COLO668 (cell line): Measurements from ENCODE around the gene OR4D2.

Experiments
- DNase-seq: peaks from one replicate; lab custom pipeline; 2025; ENCODE audit not compliant: unreplicated experiment; lab: John Stamatoyannopoulos, UW

The OR4D2 gene

DNA sequence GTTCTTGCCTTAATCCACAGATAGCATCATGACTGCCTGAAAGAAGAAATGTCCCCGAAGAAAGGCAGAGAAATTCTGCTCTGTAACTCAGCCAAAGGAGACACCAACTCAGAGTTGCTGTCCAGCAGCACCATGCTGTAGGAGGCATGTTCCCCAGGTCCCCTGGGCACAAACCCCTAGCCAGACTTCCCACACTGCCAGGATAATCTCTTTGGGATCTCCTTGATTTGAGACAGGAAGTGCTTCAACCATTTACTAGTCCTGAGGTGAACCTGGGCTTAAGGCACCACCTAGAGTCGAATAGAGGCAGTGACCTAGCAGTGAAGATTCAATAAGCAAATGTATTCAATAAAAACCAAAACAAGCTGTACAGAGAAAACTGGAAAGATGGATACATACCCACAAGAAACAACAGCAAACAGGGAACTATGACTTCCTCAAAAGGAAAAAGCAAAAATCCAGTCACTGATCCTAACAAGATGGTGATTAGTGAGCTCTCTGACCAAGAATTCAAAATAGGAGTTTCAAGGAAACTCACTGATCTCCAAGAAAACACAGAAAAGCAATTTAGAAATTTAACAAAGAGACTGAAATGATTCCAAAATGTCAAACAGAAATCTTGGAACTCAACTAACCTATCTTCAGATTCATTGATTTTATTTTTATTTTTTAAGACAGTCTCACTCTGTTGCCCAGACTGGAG lies 5.7 kb downstream of the OR4D2 start:
- peak; percentile 7 for DNase-seq

DNA sequence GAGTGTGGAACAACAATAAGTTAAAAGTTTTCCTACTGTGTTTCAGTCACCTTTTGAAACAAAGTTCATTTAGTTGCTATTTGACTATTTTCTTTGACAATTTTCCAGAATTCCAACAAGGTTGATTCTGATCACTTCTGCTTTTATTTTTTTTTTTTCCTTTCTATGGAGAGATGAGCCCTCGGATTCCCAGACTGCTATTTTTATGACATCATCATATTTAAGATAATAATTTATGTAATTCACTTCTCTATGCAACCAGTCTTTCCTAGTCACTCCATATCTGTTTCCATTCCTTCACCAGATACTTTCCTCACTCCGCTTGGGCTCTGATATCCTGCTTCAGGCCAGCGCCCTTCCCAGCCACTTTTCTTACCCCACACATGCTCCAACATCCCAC lies 8.1 kb downstream of the OR4D2 start:
- DNase-seq = no peak

DNA sequence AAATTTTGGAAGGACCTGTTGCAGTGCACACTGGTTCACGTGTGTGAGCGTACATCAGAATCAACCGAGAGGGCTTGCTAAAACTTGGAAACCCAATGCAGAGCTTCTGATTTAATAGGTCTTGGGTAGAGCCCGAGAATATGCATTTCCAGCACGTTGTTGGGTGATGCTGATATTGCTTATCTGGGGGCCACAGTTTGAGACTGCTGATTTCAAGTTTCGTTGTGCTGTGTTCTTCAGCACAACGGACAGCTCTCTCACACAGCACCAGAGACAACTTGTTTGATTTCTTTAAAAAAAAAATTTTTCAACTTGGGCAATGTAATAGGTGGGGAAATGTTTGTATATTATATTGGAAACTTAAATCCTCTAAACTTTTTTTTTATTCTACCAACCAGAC lies 9.4 kb downstream of the OR4D2 start:
- DNase-seq = no peak

DNA sequence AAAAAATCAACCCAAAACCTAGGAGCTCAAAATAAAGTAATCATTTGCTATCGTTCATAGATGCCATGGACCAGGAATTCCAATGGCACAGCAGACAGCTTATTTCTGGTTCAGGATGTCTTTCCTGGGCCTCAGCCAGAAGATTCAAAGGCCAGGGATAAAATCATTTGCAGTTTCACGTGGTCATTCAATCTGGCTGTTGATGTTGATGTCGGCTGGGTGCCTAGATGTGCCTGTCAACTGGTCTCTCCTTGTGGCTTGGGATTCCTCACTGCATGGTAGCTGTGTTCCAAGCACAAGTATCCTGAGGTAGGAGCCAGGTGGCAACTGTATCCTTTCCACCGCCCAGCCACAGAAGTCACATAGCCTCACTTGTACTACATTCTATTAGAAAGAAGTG lies 15.0 kb downstream of the OR4D2 start:
- no peak for DNase-seq

DNA sequence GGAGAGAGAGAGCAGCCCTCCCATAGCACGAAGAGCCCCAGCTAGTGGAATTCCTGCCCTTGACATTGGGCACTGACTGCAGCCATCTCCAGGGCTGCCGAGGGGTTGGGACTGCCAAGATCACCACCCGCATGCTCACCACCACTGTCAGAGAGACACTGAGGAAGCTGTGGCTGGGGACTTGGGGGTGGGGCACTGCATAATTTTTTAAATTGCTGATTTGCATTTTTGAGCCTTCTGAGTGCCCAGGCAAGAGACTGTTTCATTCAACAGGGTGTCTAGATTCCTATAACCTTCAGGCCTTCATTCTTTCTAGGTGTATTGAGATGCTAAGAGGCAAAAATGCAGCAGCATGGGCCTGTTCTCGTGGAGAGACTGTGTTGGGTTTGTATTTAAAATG lies 16.7 kb downstream of the OR4D2 start:
- DNase-seq = no peak

DNA sequence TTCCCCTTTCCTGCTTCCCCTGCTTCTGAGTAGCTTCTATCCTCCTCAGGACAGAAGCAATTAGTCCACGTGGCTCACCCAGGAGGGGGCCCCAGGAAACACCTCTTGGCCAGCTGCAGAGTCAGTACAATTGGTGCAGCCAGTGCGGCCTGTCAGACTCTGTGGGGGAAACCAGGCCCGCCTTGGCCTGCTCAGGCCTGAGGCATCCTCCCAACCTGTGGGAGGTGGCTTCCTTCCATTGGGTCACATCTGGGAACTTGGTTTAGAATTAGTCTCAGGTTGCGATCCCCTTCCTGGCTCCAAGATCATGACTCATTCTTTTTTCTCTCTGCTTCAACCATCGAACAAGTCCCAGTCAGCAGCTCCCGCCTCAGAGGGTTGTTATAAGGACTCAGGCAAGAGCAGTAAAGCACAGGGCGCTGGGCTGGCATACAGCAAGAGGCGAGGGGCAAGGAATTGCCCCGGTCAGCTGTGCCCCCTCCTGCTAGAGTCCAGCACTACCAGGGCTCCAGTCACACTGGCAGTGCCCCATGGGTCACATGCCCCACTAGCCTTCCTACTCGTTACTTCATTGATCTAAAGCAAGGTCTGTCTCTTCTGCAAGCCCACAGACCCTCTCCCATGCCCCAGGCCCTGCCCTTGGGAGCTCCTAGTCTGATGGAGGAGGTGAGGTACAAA lies 17.7 kb downstream of the OR4D2 start:
- no peak for DNase-seq

DNA sequence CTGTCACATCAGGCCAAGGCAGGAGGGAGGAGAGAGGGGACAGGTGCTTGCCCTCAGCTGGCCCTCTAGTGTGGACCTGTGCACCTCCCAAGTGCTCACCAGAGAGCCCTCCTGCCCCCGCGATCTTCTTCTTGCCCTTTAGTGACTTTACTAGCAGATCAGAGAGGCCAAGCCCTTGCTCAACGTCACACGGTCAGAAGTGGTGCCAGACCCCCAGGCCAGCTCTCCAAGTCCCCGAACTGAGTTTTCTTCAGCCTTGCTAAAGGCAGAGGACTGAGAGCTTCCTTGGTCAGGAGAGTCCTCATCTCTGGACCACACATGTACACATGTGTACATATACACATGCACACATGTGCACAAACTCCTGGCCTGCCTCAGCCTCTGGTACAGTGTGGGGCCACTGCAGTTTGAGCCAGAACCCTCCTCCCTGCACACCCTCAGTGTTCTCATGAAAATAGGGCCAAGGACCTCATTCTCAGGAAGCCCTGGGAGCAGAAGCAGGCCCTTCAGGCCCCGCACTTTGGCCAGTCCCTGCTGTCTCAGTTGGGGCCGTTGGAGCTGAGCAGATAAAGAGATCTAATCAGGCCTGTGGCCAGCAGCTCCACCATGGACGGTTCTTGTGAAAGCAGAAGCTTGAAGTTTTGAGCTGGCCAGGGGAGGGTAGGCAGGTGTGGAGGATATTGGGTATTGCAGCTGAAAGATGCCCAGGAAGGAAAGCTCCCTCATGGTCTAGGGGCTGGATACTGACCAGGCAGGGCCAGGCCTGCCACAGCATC lies 18.4 kb downstream of the OR4D2 start:
- no peak for DNase-seq

DNA sequence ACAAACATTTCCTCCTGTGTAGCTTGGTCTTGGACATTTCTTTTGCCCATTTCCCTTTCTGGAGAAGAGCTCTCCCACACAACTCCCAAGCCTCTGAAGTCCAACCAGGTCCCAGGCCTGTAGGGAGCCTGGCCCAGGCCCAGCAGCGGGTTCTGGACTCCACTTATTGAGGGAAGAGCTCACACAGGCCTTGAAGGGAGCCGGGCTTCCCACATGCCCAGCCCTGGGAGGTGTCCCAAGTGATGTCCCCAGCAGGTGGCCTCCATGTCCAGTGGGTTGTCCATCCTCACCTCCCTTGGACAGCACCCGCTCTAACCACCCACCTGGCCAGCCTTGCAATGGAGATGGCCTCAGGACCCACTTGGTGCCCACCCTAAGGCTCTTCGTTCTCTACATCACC lies 19.8 kb downstream of the OR4D2 start:
- no peak for DNase-seq

DNA sequence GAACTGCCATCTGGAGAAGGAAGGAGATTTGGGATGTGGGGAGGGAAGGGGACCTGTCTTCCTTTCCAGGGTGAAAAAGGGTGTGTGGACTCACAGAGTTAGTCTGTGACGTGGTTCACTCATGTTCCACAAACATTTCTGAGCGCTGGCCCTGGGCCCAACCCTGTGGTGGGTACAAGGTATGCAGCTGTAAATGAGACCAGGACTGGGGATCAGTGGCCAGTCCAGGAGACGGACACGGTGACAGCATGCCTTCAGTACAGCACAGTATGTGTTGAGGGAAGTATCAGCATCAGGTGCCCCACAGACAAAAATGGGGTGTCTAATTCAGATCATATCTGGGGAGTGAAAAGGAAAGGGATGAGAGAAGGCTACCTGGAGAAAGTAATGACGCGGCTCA lies 20.3 kb downstream of the OR4D2 start:
- no peak for DNase-seq

DNA sequence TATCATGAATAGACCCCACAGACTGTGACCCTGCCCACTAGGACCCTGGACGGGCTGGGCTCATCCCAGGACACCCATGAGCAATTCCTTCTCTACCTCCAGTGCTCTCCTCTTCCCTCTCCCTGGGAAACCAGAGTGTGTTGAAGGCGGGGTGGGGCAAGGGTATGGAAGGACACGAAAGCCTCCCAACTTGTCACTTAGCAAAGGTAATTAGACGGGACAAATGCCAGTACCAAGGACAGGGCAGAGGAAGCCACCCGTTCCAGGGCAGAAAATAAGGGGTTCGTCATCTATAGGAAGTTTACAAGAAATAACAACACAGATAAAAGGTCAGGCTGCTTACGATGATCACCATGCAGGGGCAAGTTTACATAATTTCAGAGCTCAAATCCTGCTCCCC lies 20.9 kb downstream of the OR4D2 start:
- no peak for DNase-seq

DNA sequence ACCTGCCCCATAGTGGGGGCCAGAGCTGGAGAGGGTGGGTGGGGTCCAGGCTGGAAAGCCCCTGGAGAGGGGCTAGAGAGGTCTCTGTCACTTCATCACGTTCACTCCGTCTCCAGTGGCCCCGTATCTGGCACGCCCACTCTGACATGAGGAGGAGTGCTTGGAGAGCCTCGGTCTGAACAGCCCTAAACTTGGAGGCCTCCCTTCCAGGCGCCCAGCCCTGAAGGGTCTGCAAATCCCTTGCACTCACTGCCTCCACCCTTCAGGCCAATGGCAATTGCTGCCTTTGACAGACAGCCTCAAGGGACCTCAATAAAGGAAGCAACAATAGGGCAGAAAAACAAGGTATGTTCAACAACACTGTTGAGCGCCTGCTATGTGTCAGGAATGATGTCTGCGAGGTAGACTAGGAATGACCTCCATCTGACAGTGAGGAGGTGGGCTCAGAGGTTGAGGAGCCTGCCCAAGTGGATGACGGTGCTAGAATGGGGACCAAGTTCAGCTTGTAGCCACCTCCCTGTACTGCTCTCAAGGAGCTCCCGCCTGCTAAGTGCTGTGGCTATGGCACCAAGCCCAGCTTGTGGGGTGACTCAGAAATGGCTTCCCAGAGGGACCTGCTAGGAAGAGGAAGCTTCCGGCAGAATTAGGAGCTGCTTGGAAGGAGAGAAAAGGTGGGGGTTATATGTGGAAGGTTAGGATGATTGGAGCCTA lies 22.8 kb downstream of the OR4D2 start:
- DNase-seq = no peak

DNA sequence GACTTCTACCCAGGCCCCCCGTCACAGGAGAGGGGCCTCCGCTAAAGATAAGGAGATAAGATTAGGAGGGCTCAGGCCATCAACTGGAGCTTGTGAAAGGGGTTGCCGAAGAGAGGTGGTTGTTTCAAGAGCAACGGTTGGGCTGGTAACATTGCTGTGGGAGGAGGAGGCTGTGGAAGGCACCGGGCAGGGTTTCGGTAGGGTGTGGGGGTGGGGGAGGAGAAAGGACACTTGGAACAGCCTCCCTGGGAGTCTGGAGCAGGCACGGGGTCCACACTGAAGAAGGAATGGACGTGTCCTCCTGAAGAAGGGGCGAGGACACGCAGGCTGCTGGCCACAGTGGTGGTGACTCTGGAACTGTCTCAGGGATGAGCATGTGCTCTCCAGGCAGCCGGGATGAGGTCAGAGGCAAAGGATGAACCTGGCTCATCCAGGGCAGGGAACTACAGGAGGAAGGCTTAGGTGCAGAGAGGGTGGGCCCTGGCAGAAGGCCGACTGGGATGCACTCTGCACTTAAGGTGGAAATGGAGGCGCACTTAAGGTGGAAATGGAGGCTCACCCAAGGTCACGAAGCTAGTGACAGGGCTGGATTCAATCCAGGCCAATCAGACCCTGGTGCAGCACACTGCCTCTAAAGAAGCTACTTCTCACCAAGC lies 24.6 kb downstream of the OR4D2 start:
- no peak for DNase-seq

DNA sequence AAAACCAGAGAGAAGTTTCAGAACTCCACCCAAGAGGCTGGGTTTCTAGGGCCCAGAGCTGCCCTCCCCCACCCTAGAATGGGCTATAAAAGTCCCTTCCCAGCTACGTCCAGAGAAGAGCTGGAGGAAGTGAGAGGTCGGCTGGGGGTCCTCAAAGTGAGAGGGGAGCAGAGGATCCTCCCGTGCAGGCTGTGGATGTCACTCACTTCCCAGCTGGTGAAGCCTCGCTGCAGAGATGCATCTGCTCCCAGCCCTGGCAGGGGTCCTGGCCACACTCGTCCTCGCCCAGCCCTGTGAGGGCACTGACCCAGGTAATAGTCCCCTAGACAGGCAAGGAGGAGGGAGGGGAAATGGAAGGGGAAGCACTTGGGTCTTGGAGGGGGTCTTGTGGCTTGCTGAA lies 25.8 kb downstream of the OR4D2 start, which contains the start of gene EPX:
EPX (plus strand) TSS at position 115 of the 400 bp plus-strand sequence; CDS start at position 236, 121 bp downstream.
- no peak for DNase-seq

DNA sequence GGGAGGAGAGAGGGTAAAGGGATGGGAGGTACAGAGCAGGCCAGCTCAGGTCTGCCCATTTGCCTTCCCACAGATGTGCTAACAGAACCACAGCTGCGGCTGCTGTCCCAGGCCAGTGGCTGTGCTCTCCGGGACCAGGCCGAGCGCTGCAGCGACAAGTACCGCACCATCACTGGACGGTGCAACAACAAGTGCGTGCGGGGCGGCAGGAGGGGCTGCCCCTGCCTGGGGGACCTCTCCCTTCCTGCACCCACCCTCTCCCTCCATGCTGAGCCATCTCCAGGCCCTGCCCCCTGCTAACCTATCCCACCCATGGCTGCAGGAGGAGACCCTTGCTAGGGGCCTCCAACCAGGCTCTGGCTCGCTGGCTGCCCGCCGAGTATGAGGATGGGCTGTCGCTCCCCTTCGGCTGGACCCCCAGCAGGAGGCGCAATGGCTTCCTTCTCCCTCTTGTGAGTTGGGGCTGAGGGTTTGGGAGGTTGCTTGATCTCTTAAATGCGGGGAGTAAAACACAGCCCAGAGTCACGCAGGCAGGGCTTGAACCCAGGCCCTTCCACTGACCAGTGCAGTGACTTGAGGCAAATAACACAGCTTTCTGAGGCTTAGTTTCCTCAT lies 27.0 kb downstream of the OR4D2 start:
- DNase-seq = no peak

DNA sequence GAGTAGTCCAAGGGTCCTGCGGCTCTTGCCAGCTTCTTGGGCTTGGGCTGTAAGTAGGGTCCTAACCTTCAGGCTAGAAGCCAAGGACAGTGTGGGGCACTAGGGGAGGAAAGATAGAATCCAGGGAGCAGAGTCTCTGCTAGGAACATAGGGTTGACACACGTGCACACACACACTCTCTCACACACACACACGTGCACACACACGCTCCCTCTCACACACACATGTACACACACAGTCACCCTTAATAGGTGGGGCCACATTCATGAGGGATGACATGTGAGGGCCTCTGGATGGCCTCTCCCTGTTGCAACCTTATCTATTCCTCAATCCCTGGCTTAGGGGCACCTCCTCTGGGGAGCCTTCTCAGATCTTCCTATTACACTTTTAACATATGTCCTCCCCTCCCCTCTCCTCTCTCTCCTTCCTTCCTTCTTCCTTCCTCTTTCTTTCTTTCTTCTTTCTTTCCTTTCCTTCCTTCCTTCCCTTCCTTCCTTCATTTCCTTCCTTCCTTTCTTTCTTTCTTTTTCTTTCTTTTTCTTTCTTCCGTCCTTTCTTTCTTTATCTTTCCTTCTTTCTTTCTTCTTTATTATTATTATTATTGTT lies 28.8 kb downstream of the OR4D2 start:
- DNase-seq = no peak

DNA sequence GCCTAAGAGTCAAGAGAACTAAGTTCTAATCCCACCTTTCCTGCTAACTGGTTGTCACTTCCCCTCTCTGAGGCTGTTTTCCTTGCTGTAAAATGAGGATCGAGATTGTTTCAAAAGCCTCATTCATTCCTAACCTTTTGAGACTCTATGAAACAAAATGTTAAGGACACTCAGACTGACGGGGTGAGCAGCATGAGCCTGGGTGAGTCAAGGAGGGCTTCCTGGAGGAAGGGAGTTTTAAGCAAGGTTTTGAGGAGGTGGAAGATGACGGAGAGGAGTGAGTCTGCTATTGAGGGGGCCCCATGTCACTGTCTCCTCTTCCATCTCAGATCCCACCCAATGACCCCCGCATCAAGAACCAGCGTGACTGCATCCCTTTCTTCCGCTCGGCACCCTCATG lies 29.8 kb downstream of the OR4D2 start:
- DNase-seq = no peak

DNA sequence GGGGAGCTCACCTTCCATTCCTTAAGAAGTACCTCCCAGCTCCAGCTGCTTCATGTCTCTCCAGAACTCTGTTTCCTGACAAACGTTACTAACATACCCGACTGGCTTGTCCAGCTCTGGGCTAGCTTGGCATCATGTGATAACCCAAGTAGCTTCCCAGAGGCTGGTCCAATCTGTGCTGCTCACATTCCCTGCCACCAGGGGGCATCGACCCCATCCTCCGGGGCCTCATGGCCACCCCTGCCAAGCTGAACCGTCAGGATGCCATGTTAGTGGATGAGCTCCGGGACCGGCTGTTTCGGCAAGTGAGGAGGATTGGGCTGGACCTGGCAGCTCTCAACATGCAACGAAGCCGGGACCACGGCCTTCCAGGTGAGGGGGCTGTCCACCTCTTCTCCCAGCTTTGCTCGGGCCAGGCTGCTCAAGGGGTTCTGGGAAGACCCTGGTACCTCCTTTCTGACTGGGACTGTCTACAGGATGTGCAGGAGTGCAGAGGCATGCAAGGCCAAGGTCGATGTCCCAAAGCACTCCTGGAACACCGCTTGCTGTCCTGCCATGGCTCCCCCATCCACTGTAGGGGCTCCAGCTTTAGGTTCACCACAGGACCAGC lies 33.3 kb downstream of the OR4D2 start:
- DNase-seq = peak; percentile 48

DNA sequence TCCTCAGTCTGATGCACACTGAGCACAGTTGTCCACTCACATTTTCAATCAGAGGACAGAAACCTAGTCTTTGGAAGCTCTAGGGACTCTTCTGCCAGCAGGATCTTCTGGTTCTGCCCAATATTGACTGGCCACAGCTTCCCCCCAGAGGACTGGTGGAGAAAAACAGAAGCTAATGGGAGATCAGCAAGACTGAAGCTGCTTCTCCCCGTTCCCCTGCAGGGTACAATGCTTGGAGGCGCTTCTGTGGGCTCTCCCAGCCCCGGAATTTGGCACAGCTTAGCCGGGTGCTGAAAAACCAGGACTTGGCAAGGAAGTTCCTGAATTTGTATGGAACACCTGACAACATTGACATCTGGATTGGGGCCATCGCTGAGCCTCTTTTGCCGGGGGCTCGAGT lies 36.1 kb downstream of the OR4D2 start:
- DNase-seq = no peak

DNA sequence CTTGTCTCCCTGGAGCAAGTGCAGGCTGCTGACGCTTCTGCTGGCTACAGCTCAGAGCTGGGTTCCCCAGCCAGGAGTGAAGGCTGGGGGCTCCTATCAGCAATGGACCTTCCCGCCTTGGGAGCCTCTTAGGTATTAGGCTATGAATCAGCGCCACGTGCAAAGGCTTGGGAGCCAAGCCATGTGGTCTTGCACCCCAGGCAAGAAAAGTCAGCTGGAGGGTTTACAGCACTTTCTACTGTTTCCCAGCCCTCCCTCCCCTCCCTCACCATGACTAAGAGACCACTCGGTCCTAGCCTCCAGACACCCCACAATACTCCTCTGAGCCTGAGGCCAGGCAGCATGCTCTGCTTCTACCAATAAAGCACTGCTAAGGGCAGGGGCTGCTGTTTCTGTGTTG lies 38.0 kb downstream of the OR4D2 start:
- no peak for DNase-seq

DNA sequence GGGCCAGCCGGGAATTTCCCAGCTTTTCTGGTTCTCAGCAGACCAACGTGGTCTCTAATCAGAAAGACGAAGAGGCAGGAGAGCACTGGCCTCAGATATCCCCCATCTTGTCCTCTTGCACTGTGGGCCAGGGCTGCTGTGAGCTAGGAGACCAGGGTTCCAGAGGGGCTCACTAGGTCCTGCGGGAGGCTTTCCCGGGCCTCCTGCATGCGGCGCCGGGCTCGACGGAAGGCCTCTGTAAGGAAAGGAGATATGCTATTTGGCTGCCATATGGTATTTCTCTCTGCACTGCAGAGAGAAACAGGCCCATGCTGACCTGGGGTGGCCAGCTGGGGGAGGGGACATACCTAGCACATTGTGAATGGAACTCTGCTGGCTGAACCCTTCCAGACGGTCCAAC lies 39.2 kb downstream of the OR4D2 start:
- no peak for DNase-seq
